Dermis blood vessel endothelial cell (primary cell): Measurements from ENCODE around the gene NEDD4L. TPM values are rescaled to one million over a fixed set of nuclear protein-coding genes. Genes with fewer than 3 reads are reported as not detected.

Experiments
- DNase-seq: peaks from one replicate; pipeline ENCODE4 v3.0.0; 2010
- total RNA-seq: library from RNA; depleted of rRNA; stranded (reverse); fragments of >200 nt; gene quantifications from 2 replicates; pipeline ENCODE4 v1.2.3, GENCODE V29; 2014

NEDD4L gene
- total RNA-seq, 1 donor from 2014 or later, result 15.1 TPM

- no peak for DNase-seq
Measured at GRCh38 chr18:58054041-58054781, 10.2 kb downstream of the NEDD4L start.

- DNase-seq, result no peak
Measured at GRCh38 chr18:58055890-58056558, 12.0 kb downstream of the NEDD4L start.

- DNase-seq, result no peak
Measured at GRCh38 chr18:58056852-58057251, 12.8 kb downstream of the NEDD4L start.

- DNase-seq, result no peak
Measured at GRCh38 chr18:58057291-58057965, 13.4 kb downstream of the NEDD4L start.

- no peak for DNase-seq
Measured at GRCh38 chr18:58058720-58059119, 14.7 kb downstream of the NEDD4L start.

GRCh38 chr18:58060254-58060653, 16.2 kb downstream of the NEDD4L start:
- no peak for DNase-seq

- DNase-seq, result no peak
Measured at GRCh38 chr18:58061349-58061748, 17.3 kb downstream of the NEDD4L start.

GRCh38 chr18:58064406-58064998, 20.5 kb downstream of the NEDD4L start:
- DNase-seq, result no peak

GRCh38 chr18:58065956-58066355, 21.9 kb downstream of the NEDD4L start:
- DNase-seq, result no peak

- no peak for DNase-seq
Measured at GRCh38 chr18:58067601-58068000, 23.6 kb downstream of the NEDD4L start.

GRCh38 chr18:58069099-58069498, 25.1 kb downstream of the NEDD4L start:
- no peak for DNase-seq

GRCh38 chr18:58069721-58070292, 25.8 kb downstream of the NEDD4L start:
- no peak for DNase-seq

- DNase-seq, result no peak
Measured at GRCh38 chr18:58076052-58076451, 32.0 kb downstream of the NEDD4L start.

- no peak for DNase-seq
Measured at GRCh38 chr18:58077329-58077728, 33.3 kb downstream of the NEDD4L start.

- no peak for DNase-seq
Measured at GRCh38 chr18:58078889-58079573, 35.0 kb downstream of the NEDD4L start.

GRCh38 chr18:58080451-58080850, 36.4 kb downstream of the NEDD4L start:
- DNase-seq, result no peak

- DNase-seq, result no peak
Measured at GRCh38 chr18:58087928-58088690, 44.1 kb downstream of the NEDD4L start.

GRCh38 chr18:58088691-58089065, 44.7 kb downstream of the NEDD4L start:
- no peak for DNase-seq

GRCh38 chr18:58091099-58091611, 47.1 kb downstream of the NEDD4L start:
- peak; percentile 7 for DNase-seq

- DNase-seq, result no peak
Measured at GRCh38 chr18:58093311-58093803, 49.3 kb downstream of the NEDD4L start.

- DNase-seq, result no peak
Measured at GRCh38 chr18:58095222-58095621, 51.2 kb downstream of the NEDD4L start.
